ENCODE data around the gene IGHMBP2. TPM values are rescaled to one million over a fixed set of nuclear protein-coding genes. Genes with fewer than 3 reads are reported as not detected.

IGHMBP2 gene
- total and polyA plus RNA-seq, 8 donors = 16.9 to 30.4 (median 19.3) TPM

- Histone ChIP-seq H3K27ac (no peak overlapping the region), H3K9me3 (peaks cover 0 to 3% of the 10 kb centered on the region in 2 donors), H3K27me3 (no peaks in the 10 kb centered on the region), H3K4me3 (no peak overlapping the region), H3K36me3 (peaks cover 0 to 96% of the 10 kb centered on the region in 2 donors), H3K4me1 (peaks cover 11 to 20% of the 10 kb centered on the region in 2 donors)
- intact Hi-C loops (cut with DNase I) = loop anchor here in 1 of 2 donors (10.0 kb wide), 1 partner anchor 154 kb away; no protein-coding TSS in a partner anchor
- TF ChIP-seq CTCF (IDR thresholded peaks at IDR 0.05) = no peak
- DNase-seq = no peak
- ATAC-seq = no peak
These were observed 27.5 kb downstream of the IGHMBP2 start for GRCh38 chr11:68930991-68931855.

GRCh38 chr11:68931911-68932310 is 28.2 kb downstream of the IGHMBP2 start:
- Histone ChIP-seq H3K4me3 (no peak overlapping the region), H3K4me1 (peaks cover 11 to 17% of the 10 kb centered on the region in 2 donors), H3K27me3 (no peaks in the 10 kb centered on the region), H3K27ac (no peak overlapping the region), H3K9me3 (no peaks in the 10 kb centered on the region), H3K36me3 (peaks cover 0 to 96% of the 10 kb centered on the region in 2 donors)
- DNase-seq (no peak), ATAC-seq (no peak)
- intact Hi-C loops (cut with DNase I) = loop anchor here in 1 of 2 donors (10.0 kb wide), 1 partner anchor 153 kb away; no protein-coding TSS in a partner anchor
- no peak for TF ChIP-seq CTCF (IDR thresholded peaks at IDR 0.05)

DNA sequence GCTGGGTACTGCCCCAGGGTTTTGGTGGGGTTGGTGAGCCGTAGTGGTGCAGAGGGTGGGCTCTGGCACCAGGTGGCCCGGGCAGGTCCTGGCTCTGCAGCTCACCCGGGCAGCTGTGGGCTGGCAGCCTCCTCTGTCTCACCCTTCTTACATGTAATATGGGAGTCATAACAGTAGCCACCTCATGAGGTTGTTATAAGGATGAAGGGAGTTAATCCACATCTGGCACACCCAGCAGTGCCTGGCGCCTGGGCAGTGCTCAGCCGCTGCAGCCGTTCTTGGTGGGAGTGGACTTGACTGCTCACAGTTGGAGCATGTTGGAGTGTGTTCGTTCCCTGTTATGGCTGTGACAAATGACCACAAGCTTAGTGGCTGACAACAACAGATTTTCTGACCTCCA is 28.7 kb downstream of the IGHMBP2 start:
- ATAC-seq (no peak), DNase-seq (no peak)
- Histone ChIP-seq H3K9me3 (no peaks in the 10 kb centered on the region), H3K4me3 (no peak overlapping the region), H3K4me1 (peaks cover 11 to 13% of the 10 kb centered on the region in 2 donors), H3K27ac (no peak overlapping the region), H3K27me3 (no peaks in the 10 kb centered on the region), H3K36me3 (peaks cover 0 to 96% of the 10 kb centered on the region in 2 donors)
- no peak for TF ChIP-seq CTCF (IDR thresholded peaks at IDR 0.05)
- intact Hi-C loops (cut with DNase I) = loop anchor here in 1 of 2 donors (10.0 kb wide), 1 partner anchor 152 kb away; no protein-coding TSS in a partner anchor

- no peak overlapping the region for H3K4me3 ChIP-seq
- H3K27me3 ChIP-seq = no peaks in the 10 kb centered on the region
- ATAC-seq = no peak
- TF ChIP-seq CTCF (IDR thresholded peaks at IDR 0.05) = no peak
- no peak for DNase-seq
- H3K27ac ChIP-seq = no peak overlapping the region
- H3K4me1 ChIP-seq = peaks cover 6 to 7% of the 10 kb centered on the region in 2 donors
- peaks cover 0 to 96% of the 10 kb centered on the region in 2 donors for H3K36me3 ChIP-seq
- intact Hi-C loops (cut with DNase I) = loop anchor here in 1 of 2 donors (10.0 kb wide), 1 partner anchor 152 kb away; no protein-coding TSS in a partner anchor
- H3K9me3 ChIP-seq = no peaks in the 10 kb centered on the region
These were observed 29.4 kb downstream of the IGHMBP2 start for GRCh38 chr11:68932933-68933577.
